SHP77 (cell line): ENCODE data around the gene MANBA.

Experiments used
- DNase-seq, 2 experiments: peaks; one replicate each; lab custom pipeline; 2025; lab: John Stamatoyannopoulos, UW

Gene MANBA

DNA sequence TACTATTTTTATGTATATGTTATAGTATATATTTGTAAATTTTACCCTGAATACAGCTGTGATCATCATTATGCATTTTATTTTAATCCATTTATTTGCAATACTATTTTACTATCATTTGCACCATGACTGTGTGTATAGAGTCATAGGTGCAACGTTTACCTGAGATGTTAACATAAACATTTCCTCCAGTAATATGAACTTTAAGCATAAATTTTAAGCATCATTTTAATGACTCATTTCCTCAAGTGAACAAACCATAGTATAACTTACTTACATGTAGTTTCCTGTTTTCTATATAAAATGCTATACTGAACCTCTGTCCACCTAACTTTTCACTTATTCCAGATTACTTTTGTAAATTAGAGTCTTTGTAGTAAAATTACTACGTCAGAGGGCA, 166.8 kb downstream of the MANBA start:
- DNase-seq: no peak

DNA sequence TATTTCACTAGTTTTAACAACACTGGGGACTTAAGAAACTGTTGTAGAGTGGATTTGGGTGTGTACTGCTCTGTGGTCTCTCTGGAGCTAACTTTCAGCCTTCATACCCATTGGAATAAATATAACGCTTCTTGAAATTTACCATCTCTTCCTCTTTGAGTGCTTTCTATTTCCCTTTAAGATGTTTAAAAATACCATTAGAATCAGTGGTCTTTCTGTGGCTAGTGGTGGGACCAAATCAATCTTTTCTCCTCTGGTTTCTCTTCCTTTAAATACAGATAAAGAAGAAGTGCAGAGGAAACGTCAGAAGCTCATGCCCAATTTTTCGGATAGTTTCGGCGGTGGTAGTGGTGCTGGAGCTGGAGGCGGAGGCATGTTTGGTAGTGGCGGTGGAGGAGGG, 167.6 kb downstream of the MANBA start:
- no peak for DNase-seq

DNA sequence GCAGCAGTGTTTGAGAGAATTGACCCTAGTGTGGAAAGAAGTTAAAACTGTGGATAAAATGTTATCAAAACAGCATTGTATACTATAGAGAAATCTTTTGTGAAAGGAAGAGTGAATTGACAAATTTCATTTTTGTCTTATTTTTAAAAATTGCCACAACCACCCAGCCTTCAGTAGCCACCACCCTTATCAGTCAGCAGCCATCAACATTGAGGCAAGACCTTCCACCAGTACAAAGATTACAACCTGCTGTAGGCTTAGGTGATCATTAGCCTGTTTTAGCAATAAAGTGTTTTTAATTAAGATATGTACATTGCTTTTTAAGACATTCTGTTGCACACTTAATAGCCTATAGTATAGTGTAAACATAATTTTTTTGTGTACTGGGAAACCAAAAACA, 168.5 kb downstream of the MANBA start:
- no peak for DNase-seq

DNA sequence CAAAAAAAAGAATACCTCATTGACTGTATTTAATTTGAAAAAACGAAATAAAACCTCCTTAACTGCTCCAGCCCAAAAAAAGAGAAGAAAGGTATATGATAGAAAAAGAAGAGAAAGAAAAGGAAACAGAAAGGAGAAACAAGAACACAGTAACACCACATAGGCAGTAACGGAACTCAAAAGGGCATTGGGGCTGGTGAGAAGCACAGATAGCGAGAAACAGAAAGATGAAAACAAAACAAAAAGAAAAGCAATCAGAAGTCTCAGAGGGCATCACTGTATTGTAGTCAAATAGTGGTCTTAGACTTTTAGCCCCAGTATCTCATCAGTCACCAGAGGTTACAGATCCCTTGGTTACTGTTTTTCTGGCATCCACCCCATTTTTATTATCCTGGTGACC, 171.0 kb downstream of the MANBA start:
- DNase-seq: no peak

DNA sequence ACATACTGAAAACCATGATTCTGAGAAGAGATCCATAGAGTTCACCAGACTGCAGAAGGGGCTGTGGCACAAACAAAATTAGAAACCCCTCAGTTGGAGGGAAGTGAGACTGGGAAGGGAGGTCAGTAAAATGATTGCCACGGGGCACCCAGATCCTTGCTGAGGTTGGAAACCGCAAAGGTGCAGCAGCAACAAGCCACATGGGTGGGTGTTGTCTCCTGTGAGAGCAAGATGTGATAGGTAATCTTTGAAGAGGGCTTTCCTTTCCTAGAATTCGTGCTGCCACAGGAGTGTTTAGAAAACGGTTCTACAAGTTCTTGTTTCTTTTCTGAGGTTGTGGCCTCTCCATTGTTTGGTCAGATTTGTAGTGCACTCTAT, 174.1 kb downstream of the MANBA start:
- DNase-seq: no peak

DNA sequence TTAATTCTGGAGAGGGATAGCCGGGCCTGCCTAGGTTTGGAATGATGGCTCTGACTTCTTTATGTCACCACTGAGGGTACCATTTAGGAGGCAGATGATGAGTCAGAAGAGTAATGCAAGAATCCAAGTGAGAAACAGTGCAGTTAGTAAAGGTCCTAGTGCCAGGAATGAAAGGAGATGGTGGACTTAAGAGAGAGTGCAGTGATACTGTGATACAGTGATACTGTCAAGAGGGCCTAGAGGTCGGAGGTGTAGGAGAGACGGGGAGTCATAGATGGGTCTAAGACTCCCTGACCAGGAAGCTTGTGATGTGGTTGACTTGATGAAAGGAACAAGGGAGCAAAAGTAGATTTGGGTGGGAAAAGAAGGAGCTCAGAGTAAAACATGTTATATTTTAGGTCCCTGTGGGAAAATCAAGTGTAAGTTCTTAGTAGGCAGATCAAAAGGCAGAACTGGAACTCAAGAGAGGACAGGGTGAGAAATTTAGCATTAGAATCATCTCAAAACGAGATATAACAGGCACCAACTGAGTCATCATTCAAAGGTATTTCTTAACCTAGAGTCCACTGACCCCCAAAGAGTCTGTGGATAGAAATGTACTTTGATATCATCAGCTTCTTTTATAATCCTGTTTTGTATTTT, 174.6 kb downstream of the MANBA start:
- DNase-seq: no peak

DNA sequence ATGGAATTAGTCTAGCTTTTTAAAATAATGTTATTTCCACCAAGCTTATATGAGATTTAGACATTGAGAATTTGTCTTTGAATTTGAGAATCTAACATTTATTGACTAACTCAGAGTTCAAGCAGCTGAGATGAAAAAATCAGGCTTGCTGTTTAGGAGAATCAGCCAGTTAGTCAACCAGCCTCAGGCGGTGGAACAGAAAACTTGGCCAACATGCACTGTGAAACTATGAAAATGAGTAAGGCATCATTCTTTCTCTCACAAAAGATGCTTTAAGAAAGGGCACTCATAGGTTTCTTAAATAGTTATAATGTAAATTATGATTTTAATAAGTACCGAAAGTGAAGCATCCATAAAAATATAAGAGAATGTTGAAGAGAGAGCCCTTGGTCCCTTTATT, 175.4 kb downstream of the MANBA start:
- no peak for DNase-seq

DNA sequence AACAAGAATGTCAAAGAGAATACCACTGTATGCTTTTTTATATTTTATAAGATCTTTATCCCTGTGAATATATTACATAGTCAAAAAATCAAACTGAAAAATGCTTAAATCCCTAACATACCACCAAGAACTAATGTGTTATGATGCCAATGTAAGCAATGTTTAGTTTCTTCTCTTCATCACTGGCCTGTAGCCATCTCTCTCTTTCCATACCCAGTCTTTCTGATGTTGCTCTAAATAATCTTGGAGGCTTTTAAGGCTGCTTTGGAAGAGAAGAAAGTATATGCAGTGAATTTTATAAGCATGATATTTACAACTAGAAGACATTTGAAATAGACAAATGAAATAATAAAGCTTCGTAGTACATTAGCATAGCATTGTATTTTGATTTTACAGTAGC, 176.7 kb downstream of the MANBA start:
- DNase-seq: no peak
